SJCRH30 (cell line): ENCODE data around the gene TBX3. TPM values are rescaled to one million over a fixed set of nuclear protein-coding genes. Genes with fewer than 3 reads are reported as not detected.
A peak's percentile ranks its signal among the peaks of the same experiment; 100 is the strongest.
"Not testable (repeated sequence)": the region's sequence is repeated elsewhere in the genome, so short reads cannot be mapped to it uniquely, and the experiment has no call there.

Experiments
- DNase-seq, 2 experiments: peaks; one replicate each; pipeline ENCODE4 v3.0.0-alpha.2; 2015 to 2020
- H3K27ac ChIP-seq: fragments of 250-450 bp; sonication (Bioruptor Pico); 2 replicates; pipeline ENCODE4 v1.5.1; 2020; ENCODE audit warnings: mild to moderate bottlenecking, moderate library complexity
- H3K27me3 ChIP-seq: fragments of 250-450 bp; sonication (Bioruptor Pico); 2 replicates; pipeline ENCODE4 v1.5.1; 2020; ENCODE audit warnings: mild to moderate bottlenecking, moderate library complexity
- H3K36me3 ChIP-seq: fragments of 250-450 bp; sonication (Bioruptor Pico); 2 replicates; pipeline ENCODE4 v1.5.1; 2020; ENCODE audit warnings: mild to moderate bottlenecking, moderate library complexity
- H3K4me1 ChIP-seq: fragments of 250-450 bp; sonication (Bioruptor Pico); 2 replicates; pipeline ENCODE4 v1.5.1; 2020; ENCODE audit warnings: mild to moderate bottlenecking, moderate library complexity
- H3K4me3 ChIP-seq: fragments of 250-450 bp; sonication (Bioruptor Pico); 2 replicates; pipeline ENCODE4 v1.5.1; 2020; ENCODE audit warnings: mild to moderate bottlenecking, moderate library complexity
- H3K9me3 ChIP-seq: fragments of 250-450 bp; sonication (Bioruptor Pico); replicated peaks from 2 replicates; pipeline ENCODE4 v1.5.1; 2020; ENCODE audit warnings: mild to moderate bottlenecking, moderate library complexity
- total RNA-seq: library from RNA; depleted of rRNA; stranded (reverse); fragments of >200 nt; shearing (Covaris generic); gene quantifications from 2 replicates; pipeline ENCODE4 v1.2.3, GENCODE V29; 2014; rRNA removed

Gene TBX3
- not detected in 2 replicates for total RNA-seq

DNA sequence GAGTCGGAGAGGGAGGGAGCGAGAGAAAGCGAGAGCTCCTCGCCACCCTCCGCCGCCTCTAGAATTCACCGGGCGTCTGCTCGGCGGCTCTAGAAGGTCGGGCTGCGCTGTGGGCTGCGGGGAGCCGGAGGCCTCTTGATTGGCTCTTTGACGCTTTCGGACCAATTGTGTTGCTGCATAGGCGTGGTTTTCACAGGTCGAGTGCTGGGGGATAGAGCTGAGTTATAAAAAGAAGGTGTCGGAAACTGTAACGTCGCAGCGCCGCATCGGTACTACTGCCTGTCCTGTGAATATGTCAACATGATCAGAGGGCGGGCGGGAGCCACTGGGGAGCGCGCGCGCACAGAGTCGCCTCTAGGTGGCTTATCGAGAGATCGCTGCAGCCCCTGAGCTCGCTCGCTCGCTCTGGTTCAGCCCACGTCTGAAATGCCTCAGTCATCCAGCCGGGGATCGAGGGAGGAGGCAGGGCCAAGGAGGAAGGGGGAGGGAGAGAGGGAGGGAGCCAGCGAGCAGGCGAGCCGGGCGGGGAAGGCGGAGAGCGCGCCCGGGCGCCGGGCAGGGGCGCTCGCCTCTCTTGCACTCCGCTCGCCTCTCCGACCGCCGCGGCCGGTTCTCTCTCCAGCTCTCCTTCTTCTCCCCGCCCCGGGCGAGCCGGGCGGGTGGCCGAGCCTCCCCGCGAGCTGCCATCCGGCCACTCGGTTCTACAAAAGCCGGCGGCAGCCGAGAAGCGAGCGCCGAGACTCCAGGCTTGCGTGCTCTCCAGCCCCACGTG, at the start of gene TBX3:
Gene TBX3, minus strand, starts transcription at position 78 of the 772 bp plus-strand sequence. CDS start 975 bp downstream, outside the sequence.
- Histone ChIP-seq H3K36me3 (no peaks in the 10 kb centered on the region), H3K9me3 (no peaks in the 10 kb centered on the region), H3K27ac (no peak within 1 kb of the TSS), H3K4me1 (no peaks in the 10 kb centered on the region), H3K27me3 (no peaks in the 10 kb centered on the region; the same call in none of the 2 replicates), H3K4me3 (no peak within 1 kb of the TSS)
- no peak for DNase-seq

DNA sequence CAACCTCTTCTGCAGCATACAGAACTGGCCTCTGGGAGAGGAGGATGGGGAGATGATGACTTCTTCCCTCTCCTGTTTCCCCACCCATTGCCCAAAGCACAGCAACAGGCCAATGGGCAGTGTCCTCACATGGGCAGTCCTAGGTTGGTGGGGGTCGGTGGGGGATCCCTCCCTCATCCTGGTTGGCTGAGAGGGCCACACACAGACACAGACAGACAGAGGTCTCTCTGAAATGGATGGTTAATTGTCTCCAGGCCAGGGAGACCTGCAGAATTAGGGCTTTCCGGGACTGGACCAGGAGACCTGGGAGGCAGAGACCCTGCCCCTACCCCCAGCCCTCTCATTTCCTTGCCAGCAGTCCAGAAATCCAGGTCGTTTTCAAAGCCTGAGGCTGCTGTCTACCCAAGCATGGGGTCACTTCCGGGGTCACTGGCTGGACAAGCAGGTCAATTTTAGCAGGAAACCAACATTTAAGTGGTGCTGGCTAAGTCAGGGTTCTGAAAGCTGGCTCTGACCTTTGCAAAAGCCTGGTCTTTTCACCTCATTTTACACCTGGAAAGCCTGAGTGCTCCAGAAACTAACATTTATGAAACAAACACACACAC, 48.6 kb upstream of the TBX3 start:
- no peaks in the 10 kb centered on the region for H3K27me3 ChIP-seq
- no peaks in the 10 kb centered on the region for H3K9me3 ChIP-seq
- DNase-seq, result no peak
- H3K4me1 ChIP-seq, result no peaks in the 10 kb centered on the region
- no peak overlapping the region for H3K27ac ChIP-seq
- no peak overlapping the region for H3K4me3 ChIP-seq
- no peaks in the 10 kb centered on the region for H3K36me3 ChIP-seq

GRCh38 chr12:114729731-114730130, 45.8 kb upstream of the TBX3 start:
- no peak overlapping the region for H3K4me3 ChIP-seq
- no peaks in the 10 kb centered on the region for H3K4me1 ChIP-seq
- no peaks in the 10 kb centered on the region for H3K36me3 ChIP-seq
- no peaks in the 10 kb centered on the region for H3K9me3 ChIP-seq
- H3K27me3 ChIP-seq, result no peaks in the 10 kb centered on the region
- H3K27ac ChIP-seq, result no peak overlapping the region
- DNase-seq, result no peak

- Histone ChIP-seq H3K36me3 (no peaks in the 10 kb centered on the region), H3K4me1 (no peaks in the 10 kb centered on the region), H3K27me3 (no peaks in the 10 kb centered on the region), H3K27ac (no peak overlapping the region), H3K9me3 (no peaks in the 10 kb centered on the region), H3K4me3 (no peak overlapping the region)
- DNase-seq, result peak; percentile 6 to 27
Observed at GRCh38 chr12:114726092-114726710, 42.2 kb upstream of the TBX3 start.

- H3K4me3 ChIP-seq, H3K27me3 ChIP-seq, H3K4me1 ChIP-seq, H3K36me3 ChIP-seq, H3K9me3 ChIP-seq, DNase-seq, H3K27ac ChIP-seq: not testable (repeated sequence)
Observed at GRCh38 chr12:114722176-114722575, 38.2 kb upstream of the TBX3 start.

DNA sequence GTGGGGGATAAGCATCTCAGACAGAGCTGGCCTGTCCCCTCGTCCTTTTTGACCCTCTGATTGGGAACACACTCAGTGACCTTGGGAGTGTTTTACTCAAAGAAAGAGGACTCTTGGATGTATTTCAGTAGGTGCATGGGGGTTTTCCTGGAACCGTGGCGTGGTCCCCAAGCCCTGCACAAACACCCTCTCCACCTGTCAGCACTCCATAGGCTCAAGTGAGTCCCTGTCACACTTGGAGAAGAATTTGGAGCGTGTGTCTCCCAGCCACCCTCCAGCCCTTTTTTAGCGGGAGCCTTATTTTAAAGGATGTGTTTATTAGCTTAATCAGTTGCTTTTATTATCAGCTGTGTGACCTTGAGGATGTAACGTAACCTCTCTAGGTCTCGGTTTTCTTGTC, 37.3 kb upstream of the TBX3 start:
- H3K27me3 ChIP-seq, result no peaks in the 10 kb centered on the region
- DNase-seq, result no peak
- H3K4me3 ChIP-seq, result no peak overlapping the region
- no peaks in the 10 kb centered on the region for H3K4me1 ChIP-seq
- H3K27ac ChIP-seq, result no peak overlapping the region
- no peaks in the 10 kb centered on the region for H3K9me3 ChIP-seq
- H3K36me3 ChIP-seq, result no peaks in the 10 kb centered on the region

- Histone ChIP-seq H3K4me3 (no peak overlapping the region), H3K9me3 (no peaks in the 10 kb centered on the region), H3K27me3 (no peaks in the 10 kb centered on the region), H3K36me3 (no peaks in the 10 kb centered on the region), H3K4me1 (no peaks in the 10 kb centered on the region), H3K27ac (no peak overlapping the region)
- no peak for DNase-seq
Observed at GRCh38 chr12:114713466-114714215, 29.7 kb upstream of the TBX3 start.

- Histone ChIP-seq H3K36me3 (no peaks in the 10 kb centered on the region), H3K9me3 (no peaks in the 10 kb centered on the region), H3K27me3 (no peaks in the 10 kb centered on the region), H3K27ac (no peak overlapping the region), H3K4me1 (no peaks in the 10 kb centered on the region), H3K4me3 (no peak overlapping the region)
- DNase-seq, result no peak
Observed at GRCh38 chr12:114711689-114712152, 27.7 kb upstream of the TBX3 start.

GRCh38 chr12:114710151-114710550, 26.2 kb upstream of the TBX3 start:
- H3K4me1 ChIP-seq, result no peaks in the 10 kb centered on the region
- H3K27ac ChIP-seq, result no peak overlapping the region
- no peak for DNase-seq
- no peaks in the 10 kb centered on the region for H3K36me3 ChIP-seq
- H3K27me3 ChIP-seq, result no peaks in the 10 kb centered on the region
- no peak overlapping the region for H3K4me3 ChIP-seq
- no peaks in the 10 kb centered on the region for H3K9me3 ChIP-seq

DNA sequence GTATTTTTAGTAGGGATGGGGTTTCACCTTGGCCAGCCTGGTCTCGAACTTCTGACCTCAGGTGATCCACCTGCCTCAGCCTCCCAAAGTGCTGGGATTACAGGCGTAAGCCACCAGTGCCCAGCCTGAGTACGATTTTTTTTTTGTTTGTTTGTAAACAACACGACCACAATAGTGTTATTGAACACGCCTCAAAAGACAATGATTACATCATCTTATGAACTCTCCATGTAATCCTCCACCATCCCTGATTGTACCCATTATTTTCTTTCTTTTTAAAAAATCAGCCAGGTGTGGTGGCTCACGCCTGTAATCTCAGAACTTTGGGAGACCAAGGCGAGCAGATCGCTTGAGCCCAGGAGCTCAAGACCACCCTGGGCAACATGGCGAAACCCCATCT, 25.1 kb upstream of the TBX3 start:
- Histone ChIP-seq H3K4me1 (no peaks in the 10 kb centered on the region), H3K9me3 (no peaks in the 10 kb centered on the region), H3K4me3 (no peak overlapping the region), H3K27me3 (no peaks in the 10 kb centered on the region), H3K27ac (no peak overlapping the region), H3K36me3 (no peaks in the 10 kb centered on the region)
- DNase-seq, result no peak

DNA sequence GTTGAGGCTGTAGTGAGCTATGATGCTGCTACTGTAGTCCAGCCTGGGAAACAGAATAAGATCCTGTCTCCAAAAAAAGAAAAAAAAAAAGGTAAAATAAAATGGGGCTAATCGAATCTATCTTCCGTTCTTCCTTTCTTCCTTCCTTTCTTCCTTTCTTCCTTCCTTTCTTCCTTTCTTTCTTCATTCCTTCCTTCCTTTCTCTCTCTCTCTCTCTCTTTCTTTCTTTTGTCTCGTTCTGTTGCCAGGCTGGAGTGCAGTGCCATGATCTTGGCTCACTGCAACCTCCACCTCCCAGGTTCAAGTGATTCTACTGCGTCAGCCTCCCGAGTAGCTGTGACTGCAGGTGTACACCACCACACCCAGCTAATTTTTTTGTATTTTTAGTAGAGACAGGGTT, 24.6 kb upstream of the TBX3 start:
- not testable (repeated sequence) for DNase-seq, H3K9me3 ChIP-seq, H3K27me3 ChIP-seq, H3K27ac ChIP-seq, H3K4me3 ChIP-seq, H3K4me1 ChIP-seq, H3K36me3 ChIP-seq

- no peak overlapping the region for H3K4me3 ChIP-seq
- H3K27ac ChIP-seq, result no peak overlapping the region
- no peak for DNase-seq
- H3K36me3 ChIP-seq, result no peaks in the 10 kb centered on the region
- no peaks in the 10 kb centered on the region for H3K9me3 ChIP-seq
- no peaks in the 10 kb centered on the region for H3K27me3 ChIP-seq
- H3K4me1 ChIP-seq, result no peaks in the 10 kb centered on the region
Observed at GRCh38 chr12:114704096-114704495, 20.1 kb upstream of the TBX3 start.

DNA sequence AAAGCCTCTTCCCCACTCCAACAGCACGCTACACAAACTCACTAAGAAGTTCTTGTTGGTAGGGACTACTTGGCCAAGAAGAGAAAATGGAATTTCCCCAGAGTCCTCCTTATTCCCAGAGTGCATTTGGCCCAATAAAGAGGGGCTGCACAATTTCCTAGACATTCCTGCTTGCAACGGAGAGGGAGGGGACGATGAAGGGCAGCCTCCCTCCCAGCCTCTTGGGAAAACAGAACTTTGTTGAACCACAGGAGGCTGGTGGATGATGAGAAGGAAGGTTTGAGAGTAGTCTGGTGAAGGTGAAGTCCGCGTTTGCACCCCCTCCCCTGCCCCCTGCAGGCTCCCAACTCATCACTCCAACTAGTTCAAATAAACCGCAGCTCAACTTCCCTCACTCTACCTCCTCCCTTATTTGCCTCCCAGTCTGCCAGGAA, 19.1 kb upstream of the TBX3 start:
- Histone ChIP-seq H3K27me3 (no peaks in the 10 kb centered on the region), H3K4me1 (no peaks in the 10 kb centered on the region), H3K27ac (no peak overlapping the region), H3K36me3 (no peaks in the 10 kb centered on the region), H3K4me3 (no peak overlapping the region), H3K9me3 (no peaks in the 10 kb centered on the region)
- DNase-seq, result no peak

GRCh38 chr12:114702462-114702861, 18.5 kb upstream of the TBX3 start:
- no peak overlapping the region for H3K4me3 ChIP-seq
- no peaks in the 10 kb centered on the region for H3K36me3 ChIP-seq
- H3K4me1 ChIP-seq, result no peaks in the 10 kb centered on the region
- H3K9me3 ChIP-seq, result no peaks in the 10 kb centered on the region
- no peak overlapping the region for H3K27ac ChIP-seq
- H3K27me3 ChIP-seq, result no peaks in the 10 kb centered on the region
- no peak for DNase-seq

GRCh38 chr12:114701553-114701952, 17.6 kb upstream of the TBX3 start:
- no peaks in the 10 kb centered on the region for H3K4me1 ChIP-seq
- no peaks in the 10 kb centered on the region for H3K27me3 ChIP-seq
- no peak overlapping the region for H3K27ac ChIP-seq
- no peaks in the 10 kb centered on the region for H3K36me3 ChIP-seq
- H3K4me3 ChIP-seq, result no peak overlapping the region
- H3K9me3 ChIP-seq, result no peaks in the 10 kb centered on the region
- no peak for DNase-seq
